ENCODE measurements around the gene LKAAEAR1.

DNA sequence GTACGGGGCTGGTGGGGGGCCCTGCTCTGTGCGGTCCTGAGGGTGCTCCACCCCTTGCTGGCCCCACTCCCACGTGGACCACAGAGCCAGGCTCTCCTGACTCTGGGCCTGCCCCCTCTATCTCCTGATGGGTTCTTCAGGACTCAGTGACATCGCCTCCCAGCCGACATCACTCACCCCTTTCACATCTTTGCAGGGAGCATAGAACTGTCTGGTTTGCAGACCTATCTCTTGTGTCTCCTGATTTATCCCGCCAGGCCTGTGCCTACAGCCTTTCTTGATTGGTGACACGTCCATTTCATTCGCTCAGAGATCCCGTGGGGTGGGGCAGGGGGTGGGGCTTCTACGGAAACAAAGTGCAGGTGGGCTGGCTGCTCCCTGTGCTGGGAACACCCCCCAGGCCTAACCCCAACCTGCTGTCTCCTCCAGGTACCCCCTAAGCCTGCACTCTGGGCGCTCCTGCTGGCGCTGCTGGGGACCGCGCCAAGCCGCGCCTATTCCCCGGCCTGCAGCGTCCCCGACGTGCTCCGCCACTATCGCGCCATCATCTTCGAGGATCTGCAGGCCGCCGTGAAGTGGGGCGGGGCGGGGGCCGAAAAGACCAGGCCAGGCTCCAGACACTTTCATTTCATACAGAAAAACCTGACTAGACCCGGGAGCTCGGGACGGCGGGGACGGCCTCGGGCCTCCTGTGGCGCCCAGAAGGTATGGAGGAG is 46.5 kb downstream of the LKAAEAR1 start:
- TF ChIP-seq, protein P1, sequence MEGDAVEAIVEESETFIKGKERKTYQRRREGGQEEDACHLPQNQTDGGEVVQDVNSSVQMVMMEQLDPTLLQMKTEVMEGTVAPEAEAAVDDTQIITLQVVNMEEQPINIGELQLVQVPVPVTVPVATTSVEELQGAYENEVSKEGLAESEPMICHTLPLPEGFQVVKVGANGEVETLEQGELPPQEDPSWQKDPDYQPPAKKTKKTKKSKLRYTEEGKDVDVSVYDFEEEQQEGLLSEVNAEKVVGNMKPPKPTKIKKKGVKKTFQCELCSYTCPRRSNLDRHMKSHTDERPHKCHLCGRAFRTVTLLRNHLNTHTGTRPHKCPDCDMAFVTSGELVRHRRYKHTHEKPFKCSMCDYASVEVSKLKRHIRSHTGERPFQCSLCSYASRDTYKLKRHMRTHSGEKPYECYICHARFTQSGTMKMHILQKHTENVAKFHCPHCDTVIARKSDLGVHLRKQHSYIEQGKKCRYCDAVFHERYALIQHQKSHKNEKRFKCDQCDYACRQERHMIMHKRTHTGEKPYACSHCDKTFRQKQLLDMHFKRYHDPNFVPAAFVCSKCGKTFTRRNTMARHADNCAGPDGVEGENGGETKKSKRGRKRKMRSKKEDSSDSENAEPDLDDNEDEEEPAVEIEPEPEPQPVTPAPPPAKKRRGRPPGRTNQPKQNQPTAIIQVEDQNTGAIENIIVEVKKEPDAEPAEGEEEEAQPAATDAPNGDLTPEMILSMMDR (IDR thresholded peaks at IDR 0.05; ENCODE audit: insufficient read depth, low read depth, low read length) = no peak
- peak; percentile 63 for TF ChIP-seq EZH2 (IDR thresholded peaks at IDR 0.05; ENCODE audit: insufficient read depth, low read length)
